Measurements from ENCODE around the gene LIG1.

LIG1 gene

DNA sequence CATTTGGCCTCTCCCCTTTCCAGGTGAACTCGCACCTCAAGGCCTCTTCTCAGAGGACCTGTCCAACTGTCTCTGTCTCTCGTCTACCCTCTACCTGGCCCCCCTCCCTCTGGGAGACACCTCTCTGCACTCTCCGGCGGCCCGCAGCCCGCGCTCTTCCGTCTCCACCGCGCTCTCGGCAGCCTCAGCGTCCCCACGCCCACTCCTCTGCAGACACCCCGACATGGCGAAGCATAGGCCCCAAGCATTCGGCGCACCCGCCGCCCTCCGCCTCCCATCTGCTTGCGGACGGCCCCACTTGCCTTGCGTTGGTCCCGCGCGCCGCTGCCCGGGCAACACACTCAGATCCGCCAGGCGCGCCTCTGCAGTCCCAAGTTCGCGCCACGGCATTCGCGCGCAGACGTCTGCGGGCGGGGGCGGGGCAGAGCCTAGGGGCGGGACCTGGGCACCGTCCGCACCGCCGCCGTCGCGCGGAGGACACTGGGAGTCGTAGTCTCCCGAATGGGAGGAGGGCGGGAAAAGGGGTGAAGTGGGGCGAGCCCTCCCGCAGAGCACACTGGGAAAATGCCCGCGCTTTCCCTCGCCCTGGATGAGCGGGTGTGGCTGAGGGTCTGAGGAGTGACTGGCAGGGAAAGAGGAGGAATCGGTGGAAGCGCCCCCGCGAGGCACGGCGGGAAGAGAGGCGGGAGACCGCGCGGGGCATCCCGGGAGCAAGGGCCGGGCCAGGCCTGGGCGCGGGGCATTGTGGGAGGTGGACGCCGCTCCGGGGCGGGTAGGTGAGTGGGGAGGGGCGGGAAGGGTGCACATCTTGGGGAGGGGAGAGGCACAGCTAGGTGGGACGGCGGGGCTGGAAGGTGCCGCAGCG lies at the start of gene LIG1, which contains the start of gene ZSWIM9:
Gene LIG1, minus strand, starts transcription at position 406 of the 865 bp plus-strand sequence. CDS start 4,778 bp downstream, outside the sequence.
Gene ZSWIM9, plus strand, starts transcription at position 742 of the 865 bp plus-strand sequence. CDS start 1,123 bp downstream, outside the sequence.
- in situ Hi-C loops (cut with HindIII; ENCODE audit: low sequenced_read_pairs): no loop called here

- in situ Hi-C loops (cut with HindIII; ENCODE audit: low sequenced_read_pairs): no loop called here
Measured at GRCh38 chr19:48218997-48219396, 48.9 kb upstream of the LIG1 start.

GRCh38 chr19:48216933-48217332 lies 46.8 kb upstream of the LIG1 start:
- in situ Hi-C loops (cut with HindIII; ENCODE audit: low sequenced_read_pairs): no loop called here

- in situ Hi-C loops (cut with HindIII; ENCODE audit: low sequenced_read_pairs): no loop called here
Measured at GRCh38 chr19:48213959-48214358, 43.8 kb upstream of the LIG1 start.

DNA sequence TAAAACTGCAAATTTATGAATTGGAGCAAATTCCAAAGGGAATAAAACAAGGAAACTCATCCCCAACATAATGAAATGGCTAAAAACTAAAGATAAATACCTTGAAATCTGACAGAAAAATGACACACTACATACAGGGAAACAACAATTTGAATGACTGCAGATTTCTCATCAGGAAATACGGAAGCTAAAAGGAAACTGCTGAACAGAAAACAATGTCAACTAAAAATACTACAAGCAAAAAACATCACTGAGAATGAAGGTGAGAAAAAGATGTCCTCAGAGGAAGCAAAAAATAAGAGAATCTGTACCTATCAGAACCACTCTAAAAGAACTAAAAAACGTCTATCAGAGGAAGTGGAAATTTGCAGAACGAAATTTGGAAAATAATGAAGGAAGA lies 39.9 kb upstream of the LIG1 start:
- in situ Hi-C loops (cut with HindIII; ENCODE audit: low sequenced_read_pairs): no loop called here

DNA sequence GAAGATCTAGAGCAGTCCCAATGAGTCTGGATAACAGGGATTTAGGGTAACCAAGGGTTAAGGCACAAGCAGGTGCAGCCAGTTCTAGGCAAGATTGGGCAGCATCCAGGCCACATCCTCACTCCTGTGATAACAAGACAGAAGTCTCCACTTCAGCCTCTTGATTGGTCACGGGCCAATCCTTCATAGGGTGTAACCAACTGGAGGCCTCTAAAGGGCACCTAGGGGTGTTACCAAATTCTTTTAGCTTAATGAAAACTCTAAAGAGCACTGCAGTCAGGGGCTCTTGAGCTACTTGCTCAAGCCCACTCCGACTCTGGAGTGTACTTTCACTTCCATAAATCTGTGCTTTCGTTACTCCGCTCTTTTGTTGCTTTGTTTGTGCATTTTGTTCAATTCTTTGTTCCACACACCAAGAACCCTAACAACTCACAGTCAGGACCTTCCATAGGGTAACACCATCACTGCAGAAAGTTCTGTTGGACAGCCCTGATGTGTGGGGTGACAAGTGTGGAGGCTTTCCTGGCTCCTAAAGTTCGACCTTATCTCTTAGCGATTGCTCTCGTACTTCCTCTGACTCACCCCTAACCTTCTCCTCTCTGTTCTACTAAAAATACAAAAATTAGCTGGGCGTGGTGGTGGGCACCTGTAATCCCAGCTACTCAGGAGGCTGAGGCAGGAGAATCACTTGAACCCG lies 36.4 kb upstream of the LIG1 start:
- in situ Hi-C loops (cut with HindIII; ENCODE audit: low sequenced_read_pairs): no loop called here

DNA sequence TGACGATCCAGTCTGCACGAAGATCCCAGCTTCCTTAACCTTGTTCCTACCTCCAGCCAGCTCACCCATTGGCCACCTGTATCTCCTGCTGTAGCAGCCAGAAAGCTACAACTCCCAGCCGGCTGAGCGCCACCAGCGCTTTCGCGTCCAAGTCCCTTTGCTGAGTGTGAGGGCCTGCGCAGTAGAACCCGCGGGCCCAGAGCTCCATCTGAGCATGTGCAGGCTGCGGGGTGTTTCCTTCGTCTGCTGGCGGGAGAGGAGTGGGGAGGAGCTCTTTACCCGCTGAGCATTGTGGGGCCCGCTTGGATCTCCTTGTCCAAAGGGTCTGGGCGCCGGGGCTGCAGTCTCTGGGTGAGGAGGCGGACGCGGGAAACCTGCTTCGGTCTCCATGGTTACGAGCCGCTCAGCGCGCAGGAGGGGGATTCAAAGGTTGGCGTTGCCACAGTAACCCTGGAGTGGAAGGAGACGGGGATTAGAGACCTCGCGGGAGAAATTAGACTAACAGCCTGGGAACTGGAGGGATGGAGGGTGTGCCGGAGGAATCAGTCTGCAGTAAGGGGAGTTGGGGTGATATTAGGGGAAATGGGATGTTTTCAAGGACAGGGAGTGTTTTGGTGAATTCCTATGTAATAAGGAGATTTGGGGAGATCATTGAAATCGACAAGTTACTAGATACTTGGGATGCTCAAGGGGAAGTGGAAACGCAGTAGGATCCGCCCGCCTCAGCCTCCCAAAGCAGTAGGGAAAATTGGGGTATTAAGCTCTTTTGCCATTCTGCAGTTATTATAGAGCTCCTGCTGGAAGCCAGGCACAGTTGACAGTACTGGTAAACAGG lies 33.9 kb upstream of the LIG1 start:
- in situ Hi-C loops (cut with HindIII; ENCODE audit: low sequenced_read_pairs): no loop called here

DNA sequence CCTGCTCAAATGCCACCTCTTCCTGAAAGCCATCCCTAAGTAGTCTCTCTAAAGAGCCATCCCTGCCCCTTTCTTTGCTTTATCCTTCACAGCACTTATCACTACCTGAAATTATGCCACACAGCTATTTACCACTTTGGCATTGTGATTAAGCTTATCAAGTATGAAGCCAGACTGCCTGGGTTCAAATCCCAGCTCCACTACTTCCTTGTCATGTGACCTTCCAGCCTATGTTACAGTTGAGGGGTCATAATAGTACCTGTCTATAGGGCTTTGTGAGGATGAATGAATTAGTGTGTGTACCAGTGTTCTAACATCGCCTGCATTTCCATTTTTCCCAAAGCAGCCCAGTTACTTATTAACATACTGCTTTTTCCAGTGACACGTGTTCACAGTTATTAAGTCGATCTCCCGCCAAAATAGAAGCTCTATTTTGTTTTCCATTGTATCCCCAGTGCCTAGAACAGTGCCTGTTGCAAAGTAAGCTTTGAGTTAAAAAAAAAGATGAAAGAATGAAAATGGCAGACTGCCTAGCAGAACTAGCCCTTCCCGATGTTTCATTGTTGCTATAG lies 33.2 kb upstream of the LIG1 start:
- in situ Hi-C loops (cut with HindIII; ENCODE audit: low sequenced_read_pairs): no loop called here

DNA sequence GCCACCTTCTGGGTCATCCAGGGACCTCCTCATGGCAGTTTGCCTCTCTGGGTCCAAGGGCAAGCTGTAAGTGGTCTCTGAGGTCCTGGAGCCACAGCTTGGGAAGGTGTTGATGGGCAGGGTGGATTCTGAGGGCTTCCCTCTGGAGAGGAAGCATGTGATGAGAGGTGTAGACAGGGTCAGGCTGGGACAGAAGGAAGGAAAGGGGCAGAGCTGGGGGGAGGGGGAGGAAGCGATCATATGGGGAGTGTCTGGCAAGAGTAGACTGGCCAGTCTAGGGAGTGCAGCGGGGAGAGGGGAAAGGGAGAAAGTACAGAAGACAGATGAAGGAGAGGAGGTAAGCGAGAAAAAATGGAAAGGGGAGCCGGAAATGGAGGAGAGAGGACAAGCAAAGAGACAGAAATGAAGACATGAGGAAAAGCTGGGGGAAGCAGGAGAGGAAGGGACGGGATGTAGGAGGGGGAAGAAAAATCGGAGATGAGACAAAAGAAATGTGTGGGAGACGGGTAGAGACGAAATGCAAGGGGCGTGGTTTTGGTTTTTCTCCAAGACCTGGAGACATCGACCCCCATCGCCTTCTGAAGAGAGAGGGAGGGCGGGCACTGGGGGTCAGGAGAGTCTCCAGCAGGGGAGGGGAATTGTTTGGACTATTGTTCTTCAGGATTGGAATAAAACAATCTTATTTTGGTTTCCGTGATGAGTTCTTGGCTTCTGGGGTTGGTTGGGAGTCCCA lies 27.0 kb upstream of the LIG1 start:
- in situ Hi-C loops (cut with HindIII; ENCODE audit: low sequenced_read_pairs): no loop called here

GRCh38 chr19:48196321-48196763 lies 26.2 kb upstream of the LIG1 start:
- in situ Hi-C loops (cut with HindIII; ENCODE audit: low sequenced_read_pairs): no loop called here

GRCh38 chr19:48194844-48195830 lies 25.0 kb upstream of the LIG1 start:
- in situ Hi-C loops (cut with HindIII; ENCODE audit: low sequenced_read_pairs): no loop called here

DNA sequence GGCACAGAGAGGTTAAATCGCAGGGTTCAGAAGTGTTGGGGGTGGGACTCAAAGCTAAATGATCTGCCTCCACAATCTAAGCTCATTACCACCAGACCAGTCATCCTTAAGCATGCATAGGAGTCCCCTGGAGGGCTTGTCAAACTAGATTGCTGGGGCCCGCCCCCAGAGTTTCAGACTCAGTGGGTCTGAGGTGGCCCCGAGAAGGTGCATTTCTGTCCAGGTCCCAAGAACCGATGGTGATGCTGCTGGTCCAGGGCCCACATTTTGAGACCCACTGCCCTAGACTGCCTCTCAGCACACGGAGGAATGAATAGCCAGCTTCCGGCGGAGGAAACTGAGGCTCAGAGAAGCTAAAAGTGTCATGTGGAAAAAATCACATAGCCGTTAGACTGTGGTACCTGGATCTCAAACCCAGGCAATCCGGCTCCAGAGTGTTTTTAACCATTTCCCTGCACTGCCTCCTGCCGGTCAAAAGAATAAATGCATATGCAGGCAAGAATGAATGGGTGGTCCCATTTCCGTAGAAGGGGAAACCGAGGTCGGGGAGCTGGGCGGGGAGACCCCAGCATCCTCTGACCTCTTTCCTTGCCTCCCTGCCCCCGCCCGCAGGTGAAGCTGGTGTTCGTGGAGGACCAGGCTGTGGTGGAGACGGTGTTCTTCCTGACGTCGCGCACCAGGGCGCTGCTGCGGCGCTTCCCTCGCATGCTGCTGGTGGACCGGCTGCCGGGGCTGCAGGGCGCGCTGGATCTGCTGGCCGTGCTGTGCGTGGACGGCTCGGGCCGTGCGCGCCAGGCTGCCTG lies 24.1 kb upstream of the LIG1 start:
- in situ Hi-C loops (cut with HindIII; ENCODE audit: low sequenced_read_pairs): no loop called here

DNA sequence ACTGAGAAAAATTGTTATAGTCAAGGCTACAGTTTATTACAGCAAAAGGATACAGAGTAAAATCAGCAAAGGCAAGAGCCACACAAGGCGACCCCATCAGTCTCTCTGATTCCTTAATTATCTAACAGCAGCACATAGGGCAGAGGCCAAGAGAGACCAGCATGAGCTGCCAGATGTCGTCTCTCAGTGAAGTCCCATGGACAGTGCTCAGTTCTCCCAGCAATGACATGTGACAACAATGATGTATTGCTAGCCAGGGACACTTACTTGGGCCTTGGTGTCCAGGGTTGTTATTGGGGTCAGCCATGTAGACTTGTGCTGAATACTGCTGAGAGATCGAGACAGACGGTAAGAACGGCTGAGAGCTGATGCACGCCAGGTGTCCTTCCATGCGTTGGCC lies 22.6 kb upstream of the LIG1 start:
- in situ Hi-C loops (cut with HindIII; ENCODE audit: low sequenced_read_pairs): no loop called here

GRCh38 chr19:48190885-48191284 lies 20.7 kb upstream of the LIG1 start:
- in situ Hi-C loops (cut with HindIII; ENCODE audit: low sequenced_read_pairs): no loop called here

- in situ Hi-C loops (cut with HindIII; ENCODE audit: low sequenced_read_pairs): no loop called here
Measured at GRCh38 chr19:48190288-48190884, 20.2 kb upstream of the LIG1 start.

GRCh38 chr19:48186541-48186991 lies 16.4 kb upstream of the LIG1 start:
- in situ Hi-C loops (cut with HindIII; ENCODE audit: low sequenced_read_pairs): no loop called here

- in situ Hi-C loops (cut with HindIII; ENCODE audit: low sequenced_read_pairs): no loop called here
Measured at GRCh38 chr19:48186015-48186414, 15.9 kb upstream of the LIG1 start.

GRCh38 chr19:48183356-48183755 lies 13.2 kb upstream of the LIG1 start:
- in situ Hi-C loops (cut with HindIII; ENCODE audit: low sequenced_read_pairs): no loop called here

Data from endothelial cell of hepatic sinusoid (primary cell).